Nephron progenitor cell (in vitro differentiated cells): ENCODE results near the gene FADS1.

Experiments used
- DNase-seq: peaks from one replicate; pipeline ENCODE4 v3.0.0; 2021
- H3K27ac Mint-ChIP-seq: 2 replicates; pipeline ENCODE4 v1.8.0; 2021; ENCODE audit warnings: mild to moderate bottlenecking, moderate library complexity, mixed read lengths
- H3K27me3 Mint-ChIP-seq: 2 replicates; pipeline ENCODE4 v1.8.0; 2021; ENCODE audit warnings: mild to moderate bottlenecking, low read depth, mixed read lengths; ENCODE audit not compliant: poor library complexity
- H3K36me3 Mint-ChIP-seq: 2 replicates; pipeline ENCODE4 v1.8.0; 2021; ENCODE audit warnings: low read depth, mixed read lengths
- H3K4me1 Mint-ChIP-seq: 2 replicates; pipeline ENCODE4 v1.8.0; 2021; ENCODE audit warnings: mixed read lengths
- H3K4me3 Mint-ChIP-seq: 2 replicates; pipeline ENCODE4 v1.8.0; 2021; ENCODE audit warnings: mild to moderate bottlenecking, moderate library complexity, mixed read lengths
- H3K9me3 Mint-ChIP-seq: 2 replicates; pipeline ENCODE4 v1.8.0; 2021; ENCODE audit warnings: mild to moderate bottlenecking, moderate library complexity, mixed read lengths
- TF ChIP-seq, protein P1 (sequence below): fragments of 200-600 bp; sonication (generic); IDR thresholded peaks from 2 replicates; pipeline ENCODE4 v1.5.0; 2021; ENCODE audit warnings: antibody characterized with exemption

The FADS1 gene

DNA sequence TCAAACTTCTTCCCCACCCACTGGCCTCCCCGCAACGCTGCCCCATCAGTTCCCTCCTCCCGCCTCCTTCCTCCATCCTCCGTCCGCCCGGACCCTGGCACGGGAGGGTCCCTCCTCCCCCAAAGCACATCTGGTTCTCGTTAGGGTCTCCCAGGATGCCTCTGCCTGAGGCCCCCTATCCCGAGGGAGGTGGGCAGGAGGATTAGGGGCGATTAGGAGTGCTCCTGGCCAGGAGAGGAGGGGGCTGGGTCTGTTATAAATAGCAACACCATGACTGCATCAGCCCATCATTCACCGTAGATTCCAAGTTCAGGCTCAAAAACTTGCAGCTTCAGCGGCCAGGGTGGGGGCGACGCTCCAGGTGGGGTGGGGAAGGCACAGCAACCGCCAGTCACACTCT is 54.0 kb downstream of the FADS1 start:
- Mint-ChIP-seq H3K36me3 (no peaks in the 10 kb centered on the region), H3K27me3 (no peaks in the 10 kb centered on the region), H3K9me3 (no peaks in the 10 kb centered on the region), H3K4me1 (peaks cover 65% of the 10 kb centered on the region), H3K4me3 (peak overlapping the region; percentile 21), H3K27ac (no peak overlapping the region)
- DNase-seq = no peak
- TF ChIP-seq, protein P1, sequence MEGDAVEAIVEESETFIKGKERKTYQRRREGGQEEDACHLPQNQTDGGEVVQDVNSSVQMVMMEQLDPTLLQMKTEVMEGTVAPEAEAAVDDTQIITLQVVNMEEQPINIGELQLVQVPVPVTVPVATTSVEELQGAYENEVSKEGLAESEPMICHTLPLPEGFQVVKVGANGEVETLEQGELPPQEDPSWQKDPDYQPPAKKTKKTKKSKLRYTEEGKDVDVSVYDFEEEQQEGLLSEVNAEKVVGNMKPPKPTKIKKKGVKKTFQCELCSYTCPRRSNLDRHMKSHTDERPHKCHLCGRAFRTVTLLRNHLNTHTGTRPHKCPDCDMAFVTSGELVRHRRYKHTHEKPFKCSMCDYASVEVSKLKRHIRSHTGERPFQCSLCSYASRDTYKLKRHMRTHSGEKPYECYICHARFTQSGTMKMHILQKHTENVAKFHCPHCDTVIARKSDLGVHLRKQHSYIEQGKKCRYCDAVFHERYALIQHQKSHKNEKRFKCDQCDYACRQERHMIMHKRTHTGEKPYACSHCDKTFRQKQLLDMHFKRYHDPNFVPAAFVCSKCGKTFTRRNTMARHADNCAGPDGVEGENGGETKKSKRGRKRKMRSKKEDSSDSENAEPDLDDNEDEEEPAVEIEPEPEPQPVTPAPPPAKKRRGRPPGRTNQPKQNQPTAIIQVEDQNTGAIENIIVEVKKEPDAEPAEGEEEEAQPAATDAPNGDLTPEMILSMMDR = no peak

DNA sequence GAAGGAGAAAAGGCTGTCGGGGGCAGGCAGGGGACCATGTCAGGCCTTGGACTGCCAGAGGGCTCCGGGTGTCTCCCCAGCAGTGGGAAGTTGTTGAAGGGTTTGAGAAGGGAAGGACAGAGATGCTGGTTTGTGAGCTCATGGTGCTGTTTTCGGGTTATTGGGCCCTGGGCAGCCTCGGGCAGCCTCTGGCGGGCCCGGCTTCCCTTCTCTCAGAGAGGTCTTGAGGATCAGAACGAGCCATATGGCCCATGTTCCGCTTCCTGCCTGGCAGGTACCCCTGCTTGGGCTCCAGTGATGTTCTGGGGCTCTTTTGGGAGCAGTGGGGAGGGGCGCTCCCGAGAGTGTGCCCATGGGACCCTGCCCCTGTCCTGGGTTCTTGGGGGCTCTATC is 54.6 kb downstream of the FADS1 start:
- no peak overlapping the region for H3K27ac Mint-ChIP-seq
- TF ChIP-seq, protein P1 = no peak
- no peak overlapping the region for H3K4me3 Mint-ChIP-seq
- H3K9me3 Mint-ChIP-seq = no peaks in the 10 kb centered on the region
- H3K27me3 Mint-ChIP-seq = peaks cover under 1% of the 10 kb centered on the region
- no peak for DNase-seq
- no peaks in the 10 kb centered on the region for H3K36me3 Mint-ChIP-seq
- H3K4me1 Mint-ChIP-seq = peaks cover 69% of the 10 kb centered on the region

DNA sequence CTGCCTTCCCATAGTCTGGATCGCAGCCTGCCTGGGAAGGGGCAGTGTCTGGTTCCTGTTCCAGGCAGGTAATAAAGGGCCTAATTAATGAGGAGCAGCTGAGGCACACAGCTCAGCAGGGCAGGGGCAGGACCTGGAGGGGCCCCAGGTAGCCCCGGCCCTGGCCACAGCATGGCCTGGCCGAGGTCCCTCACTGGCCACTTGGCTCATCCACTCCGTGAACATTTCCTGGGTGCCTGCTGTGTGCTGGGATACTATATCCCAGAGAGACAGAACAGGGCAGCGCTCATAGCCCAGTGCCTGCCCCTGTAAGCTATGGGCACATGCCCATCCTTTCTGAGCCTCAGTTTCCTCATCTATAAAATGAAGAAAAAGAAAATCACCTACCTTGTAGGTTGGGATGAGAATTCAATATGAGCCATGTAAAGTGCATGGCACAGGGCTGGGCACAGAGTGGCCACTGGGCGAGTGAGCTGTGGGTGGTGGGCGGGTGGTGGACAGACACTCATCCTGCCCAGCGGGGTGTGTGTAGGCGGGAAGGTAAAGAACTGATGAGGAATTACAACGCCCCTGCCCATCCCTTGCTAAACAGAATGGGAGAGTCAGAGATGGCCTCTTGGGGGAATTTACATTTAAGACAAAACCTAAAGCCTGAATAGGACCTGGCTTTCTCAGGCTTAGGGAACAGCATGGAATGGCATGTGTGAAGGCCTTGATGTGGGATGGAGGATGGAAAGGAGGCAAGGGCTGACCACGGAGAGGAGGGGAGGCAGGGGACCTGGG is 55.2 kb downstream of the FADS1 start:
- Mint-ChIP-seq H3K4me1 (peaks cover 71% of the 10 kb centered on the region), H3K36me3 (no peaks in the 10 kb centered on the region), H3K27me3 (peaks cover 3% of the 10 kb centered on the region), H3K27ac (peak overlapping the region; percentile 62), H3K4me3 (no peak overlapping the region), H3K9me3 (no peaks in the 10 kb centered on the region)
- DNase-seq = no peak
- TF ChIP-seq, protein P1 = no peak

DNA sequence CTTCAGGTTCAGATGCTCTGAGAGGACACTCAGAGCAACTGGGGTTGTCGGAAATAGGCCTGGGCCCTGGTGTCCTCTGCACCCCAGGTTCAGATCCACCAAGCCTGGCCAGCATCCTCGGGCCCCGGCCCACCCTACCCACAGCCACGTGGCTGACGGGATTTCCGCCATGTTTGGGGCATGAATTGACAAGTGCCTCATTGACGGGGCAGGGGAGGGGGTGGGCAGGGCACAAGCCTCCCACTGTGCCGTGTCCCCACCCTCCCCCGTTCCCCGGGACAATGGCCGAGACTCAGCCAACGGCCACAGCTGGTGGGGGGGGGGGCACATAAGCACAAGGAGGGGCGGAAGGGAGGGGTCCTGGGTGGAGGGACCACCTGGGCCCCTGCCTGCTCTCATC is 55.9 kb downstream of the FADS1 start:
- Mint-ChIP-seq H3K27ac (no peak overlapping the region), H3K4me3 (no peak overlapping the region), H3K36me3 (no peaks in the 10 kb centered on the region), H3K4me1 (peaks cover 71% of the 10 kb centered on the region), H3K27me3 (peaks cover 3% of the 10 kb centered on the region), H3K9me3 (no peaks in the 10 kb centered on the region)
- TF ChIP-seq, protein P1 = no peak
- DNase-seq = no peak

DNA sequence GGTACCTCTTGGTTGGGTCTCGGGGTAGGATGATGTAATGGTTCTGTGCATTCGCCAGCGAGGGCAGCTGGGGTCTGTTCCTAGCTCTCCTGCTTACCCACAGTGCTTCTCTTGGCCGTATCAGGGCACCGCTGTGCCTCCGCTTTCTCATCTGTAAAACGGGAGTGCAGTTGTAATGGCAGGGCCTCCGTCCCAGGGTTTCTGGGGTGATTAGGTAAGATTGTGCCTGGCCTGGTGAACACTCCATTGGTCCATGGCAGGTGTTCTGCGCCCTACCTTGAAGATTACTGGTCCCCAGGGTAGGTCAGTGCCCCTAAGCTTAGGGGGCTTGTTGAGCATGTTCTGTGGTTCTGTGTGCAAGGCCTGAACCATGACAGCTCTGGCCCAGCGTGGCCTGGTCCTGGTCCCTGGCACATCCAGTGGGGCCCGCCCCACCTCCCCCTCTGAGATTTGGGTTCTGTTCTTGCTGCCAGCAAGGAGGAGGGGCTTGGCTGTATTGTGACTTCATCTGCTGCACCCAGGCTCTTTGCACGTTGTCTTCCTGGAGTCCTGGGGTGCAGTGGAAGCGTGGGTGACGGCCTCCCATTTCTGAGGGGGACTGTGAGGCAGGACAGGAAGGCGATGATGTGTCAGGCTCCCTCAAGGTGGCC is 59.5 kb downstream of the FADS1 start:
- Mint-ChIP-seq H3K36me3 (no peaks in the 10 kb centered on the region), H3K4me1 (peaks cover 71% of the 10 kb centered on the region), H3K27me3 (peaks cover 19% of the 10 kb centered on the region), H3K9me3 (no peaks in the 10 kb centered on the region), H3K4me3 (no peak overlapping the region), H3K27ac (no peak overlapping the region)
- DNase-seq = no peak
- TF ChIP-seq, protein P1 = no peak
